Loucy (cell line): ENCODE data around the gene SLC9A1.

Source experiments
- EZH2phosphoT487 ChIP-seq: fragments of 200-600 bp; IDR thresholded peaks from 2 replicates; pipeline ENCODE4 v1.6.1; 2018; ENCODE audit warnings: antibody characterized with exemption, mild to moderate bottlenecking, moderate library complexity, borderline replicate concordance
- TF ChIP-seq, protein P1 (sequence below): fragments of 200-600 bp; sonication (generic); conservative IDR thresholded peaks from 2 replicates; pipeline ENCODE4 v1.5.1; 2014; ENCODE audit warnings: mild to moderate bottlenecking, antibody characterized with exemption, low read length

DNA sequence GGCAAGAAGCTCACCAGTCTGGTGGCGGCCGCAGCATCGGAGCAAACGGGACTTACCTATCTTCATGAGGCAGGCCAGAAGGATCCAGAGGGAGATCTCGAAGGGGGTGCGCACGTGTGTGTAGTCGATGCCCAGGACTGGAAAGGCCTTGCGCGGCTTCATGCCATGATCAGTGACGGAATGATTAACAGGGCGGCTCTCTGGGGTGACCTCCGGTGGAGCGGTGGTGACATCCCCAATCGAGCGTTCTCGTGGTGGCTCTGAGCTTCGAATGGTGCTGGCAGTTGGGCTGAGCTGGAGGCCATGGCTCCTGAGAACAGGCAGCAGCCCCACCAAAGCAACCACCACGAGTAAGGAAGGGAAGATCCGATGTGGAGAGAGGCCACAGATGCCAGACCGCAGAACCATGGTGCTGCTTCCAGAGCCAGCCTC, 982 bp downstream of the SLC9A1 start:
- TF ChIP-seq, protein P1, sequence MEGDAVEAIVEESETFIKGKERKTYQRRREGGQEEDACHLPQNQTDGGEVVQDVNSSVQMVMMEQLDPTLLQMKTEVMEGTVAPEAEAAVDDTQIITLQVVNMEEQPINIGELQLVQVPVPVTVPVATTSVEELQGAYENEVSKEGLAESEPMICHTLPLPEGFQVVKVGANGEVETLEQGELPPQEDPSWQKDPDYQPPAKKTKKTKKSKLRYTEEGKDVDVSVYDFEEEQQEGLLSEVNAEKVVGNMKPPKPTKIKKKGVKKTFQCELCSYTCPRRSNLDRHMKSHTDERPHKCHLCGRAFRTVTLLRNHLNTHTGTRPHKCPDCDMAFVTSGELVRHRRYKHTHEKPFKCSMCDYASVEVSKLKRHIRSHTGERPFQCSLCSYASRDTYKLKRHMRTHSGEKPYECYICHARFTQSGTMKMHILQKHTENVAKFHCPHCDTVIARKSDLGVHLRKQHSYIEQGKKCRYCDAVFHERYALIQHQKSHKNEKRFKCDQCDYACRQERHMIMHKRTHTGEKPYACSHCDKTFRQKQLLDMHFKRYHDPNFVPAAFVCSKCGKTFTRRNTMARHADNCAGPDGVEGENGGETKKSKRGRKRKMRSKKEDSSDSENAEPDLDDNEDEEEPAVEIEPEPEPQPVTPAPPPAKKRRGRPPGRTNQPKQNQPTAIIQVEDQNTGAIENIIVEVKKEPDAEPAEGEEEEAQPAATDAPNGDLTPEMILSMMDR = no peak
- TF ChIP-seq EZH2phosphoT487 = no peak
